ENCODE results near the gene PKLR. TPM values are rescaled to one million over a fixed set of nuclear protein-coding genes. Genes with fewer than 3 reads are reported as not detected.

PKLR gene
- polyA plus RNA-seq, 1 of the 3 experiments (the other 2 are of a cell fraction), result not detected

GRCh38 chr1:155254228-155254713 lies 47.0 kb downstream of the PKLR start:
- 0% methylated on average over 1 of the region's 12 CpGs for WGBS (ENCODE audit: low lambda C conversion rate)
- ChIA-PET POLR2A (interaction anchor here (0.9 to 2.4 kb wide), 3 partner anchors 8 to 19 kb away, joined by 4 to 7 read pairs (median 4); partner anchors contain the start of gene CLK2), CTCF (interaction anchor here (0.9 to 13.3 kb wide), 6 partner anchors 10 to 812 kb away, joined by 3 to 184 read pairs (median 7); partner anchors contain the start of genes CLK2 and RUSC1)
- Histone ChIP-seq H3K9me3 (no peaks in the 10 kb centered on the region), H3F3A (replicated peaks; ENCODE audit: insufficient read depth) (peaks cover 40% of the 10 kb centered on the region), H3K4me3 (ENCODE audit: low read depth in 2 of 2, low read length in 1 of 2) (peak overlapping the region; percentile 79 to 82), H3K4me1 (ENCODE audit: control insufficient read depth in 1 of 2, insufficient read depth in 2 of 2, low read depth in 1 of 2, low read length in 1 of 2) (peaks cover 0 to 20% of the 10 kb centered on the region in 2 experiments; a peak in 1 of 4 replicates), H3K27ac (ENCODE audit: low read depth in 2 of 2, low read length in 1 of 2) (peak overlapping the region in 1 of 2 experiments; percentile 93; a peak in 2 of 4 replicates), H3K27me3 (ENCODE audit: insufficient read depth) (no peaks in the 10 kb centered on the region), H3K36me3 (replicated peaks in 1 of 2; ENCODE audit: control insufficient read depth in 1 of 2, insufficient read depth in 2 of 2, low read length in 1 of 2) (peaks cover 14 to 27% of the 10 kb centered on the region in 2 experiments), H4K20me1 (ENCODE audit: insufficient read depth) (no peaks in the 10 kb centered on the region), H2AFZ (ENCODE audit: low read depth) (no peak overlapping the region), H3K9ac (peak overlapping the region; percentile 77), H3K79me2 (ENCODE audit: insufficient read depth) (peaks cover 23% of the 10 kb centered on the region), H3K4me2 (peak overlapping the region; percentile 100), H3K9me2 (no peaks in the 10 kb centered on the region)
- no peak for DNase-seq
- no peak for TF ChIP-seq USF1 (IDR thresholded peaks at IDR 0.05; ENCODE audit: borderline replicate concordance, low read depth)
- TF ChIP-seq TEAD4 (IDR thresholded peaks at IDR 0.05; ENCODE audit: borderline replicate concordance, insufficient read depth), result no peak
- TF ChIP-seq SMC3 (IDR thresholded peaks at IDR 0.05; ENCODE audit: low read depth, low read length), result no peak
- TF ChIP-seq RCOR1 (IDR thresholded peaks at IDR 0.05; ENCODE audit: low read length), result no peak
- no peak for TF ChIP-seq YY1 (IDR thresholded peaks at IDR 0.05; ENCODE audit: low read depth)
- no peak for TF ChIP-seq GATA2 (CRISPR knock-in tag; IDR thresholded peaks at IDR 0.05)
- TF ChIP-seq RXRA (IDR thresholded peaks at IDR 0.05; ENCODE audit: borderline replicate concordance, low read depth), result no peak
- no peak for TF ChIP-seq PBX3 (IDR thresholded peaks at IDR 0.05)
- TF ChIP-seq EZH2phosphoT487 (IDR thresholded peaks at IDR 0.05; ENCODE audit: borderline replicate concordance, low read depth), result no peak

GRCh38 chr1:155253797-155254196 lies 47.4 kb downstream of the PKLR start:
- H3K9ac ChIP-seq, result peak overlapping the region; percentile 77
- no peaks in the 10 kb centered on the region for H3K27me3 ChIP-seq (ENCODE audit: insufficient read depth)
- no peak for TF ChIP-seq FOXM1 (IDR thresholded peaks at IDR 0.05; ENCODE audit: low read depth)
- H2AFZ ChIP-seq (ENCODE audit: low read depth), result no peak overlapping the region
- peaks cover 13 to 27% of the 10 kb centered on the region in 2 experiments for H3K36me3 ChIP-seq (replicated peaks in 1 of 2; ENCODE audit: control insufficient read depth in 1 of 2, insufficient read depth in 2 of 2, low read length in 1 of 2)
- WGBS (ENCODE audit: low lambda C conversion rate), result 0% methylated on average over 2 of the region's 5 CpGs
- H3F3A ChIP-seq (replicated peaks; ENCODE audit: insufficient read depth), result peaks cover 39% of the 10 kb centered on the region
- ChIA-PET CTCF (interaction anchor here (1.0 to 13.3 kb wide), 2 partner anchors 71 to 813 kb away, joined by 3 to 184 read pairs; partner anchors contain the start of gene RUSC1), POLR2A (no interaction called here)
- peaks cover 0 to 20% of the 10 kb centered on the region in 2 experiments; a peak in 1 of 4 replicates for H3K4me1 ChIP-seq (ENCODE audit: control insufficient read depth in 1 of 2, insufficient read depth in 2 of 2, low read depth in 1 of 2, low read length in 1 of 2)
- no peaks in the 10 kb centered on the region for H3K9me2 ChIP-seq
- peak overlapping the region; percentile 79 to 82 for H3K4me3 ChIP-seq (ENCODE audit: low read depth in 2 of 2, low read length in 1 of 2)
- H3K27ac ChIP-seq (ENCODE audit: low read depth in 2 of 2, low read length in 1 of 2), result peak overlapping the region in 1 of 2 experiments; percentile 93; a peak in 2 of 4 replicates
- peaks cover 23% of the 10 kb centered on the region for H3K79me2 ChIP-seq (ENCODE audit: insufficient read depth)
- peak overlapping the region; percentile 100 for H3K4me2 ChIP-seq
- no peak for DNase-seq
- H4K20me1 ChIP-seq (ENCODE audit: insufficient read depth), result no peaks in the 10 kb centered on the region
- H3K9me3 ChIP-seq, result no peaks in the 10 kb centered on the region
